Dermis blood vessel endothelial cell (primary cell): ENCODE data around the gene SSTR3. TPM values are rescaled to one million over a fixed set of nuclear protein-coding genes. Genes with fewer than 3 reads are reported as not detected.
"Not testable (repeated sequence)": the region's sequence is repeated elsewhere in the genome, so short reads cannot be mapped to it uniquely, and the experiment has no call there.

ENCODE experiments used
- DNase-seq: peaks from one replicate; pipeline ENCODE4 v3.0.0; 2010
- total RNA-seq: library from RNA; depleted of rRNA; stranded (reverse); fragments of >200 nt; gene quantifications from 2 replicates; pipeline ENCODE4 v1.2.3, GENCODE V29; 2014

The SSTR3 gene
- total RNA-seq, 1 donor from 2014 or later = not detected

GRCh38 chr22:37209140-37209845, 3.0 kb downstream of the SSTR3 start:
- DNase-seq = no peak

- DNase-seq = no peak
Measured at GRCh38 chr22:37208401-37209139, 3.7 kb downstream of the SSTR3 start.

- DNase-seq = no peak
Measured at GRCh38 chr22:37207981-37208380, 4.3 kb downstream of the SSTR3 start.

- DNase-seq = no peak
Measured at GRCh38 chr22:37206841-37207821, 5.1 kb downstream of the SSTR3 start.

- no peak for DNase-seq
Measured at GRCh38 chr22:37206118-37206840, 6.0 kb downstream of the SSTR3 start.

- DNase-seq = no peak
Measured at GRCh38 chr22:37205046-37205445, 7.2 kb downstream of the SSTR3 start.

GRCh38 chr22:37204045-37204655, 8.1 kb downstream of the SSTR3 start:
- DNase-seq = no peak

GRCh38 chr22:37203354-37204044, 8.8 kb downstream of the SSTR3 start:
- no peak for DNase-seq

- no peak for DNase-seq
Measured at GRCh38 chr22:37202716-37203115, 9.6 kb downstream of the SSTR3 start.

GRCh38 chr22:37202001-37202555, 10.2 kb downstream of the SSTR3 start:
- DNase-seq = no peak

GRCh38 chr22:37201443-37201820, 10.8 kb downstream of the SSTR3 start:
- DNase-seq = not testable (repeated sequence)

- DNase-seq = no peak
Measured at GRCh38 chr22:37199760-37200108, 12.5 kb downstream of the SSTR3 start.

- DNase-seq = peak; percentile 98
Measured at GRCh38 chr22:37199103-37199759, 13.0 kb downstream of the SSTR3 start.

GRCh38 chr22:37198258-37199102, 13.8 kb downstream of the SSTR3 start:
- peak; percentile 81 for DNase-seq

- peak; percentile 55 for DNase-seq
Measured at GRCh38 chr22:37197451-37198257, 14.6 kb downstream of the SSTR3 start.

- DNase-seq = peak; percentile 71
Measured at GRCh38 chr22:37196539-37197450, 15.5 kb downstream of the SSTR3 start.

GRCh38 chr22:37195921-37196320, 16.4 kb downstream of the SSTR3 start:
- peak; percentile 27 for DNase-seq
